ENCODE measurements around the gene SHC1. TPM values are rescaled to one million over a fixed set of nuclear protein-coding genes. Genes with fewer than 3 reads are reported as not detected.

The SHC1 gene
- polyA plus RNA-seq, 3 donors, result 49.1 to 197 (median 110) TPM

DNA sequence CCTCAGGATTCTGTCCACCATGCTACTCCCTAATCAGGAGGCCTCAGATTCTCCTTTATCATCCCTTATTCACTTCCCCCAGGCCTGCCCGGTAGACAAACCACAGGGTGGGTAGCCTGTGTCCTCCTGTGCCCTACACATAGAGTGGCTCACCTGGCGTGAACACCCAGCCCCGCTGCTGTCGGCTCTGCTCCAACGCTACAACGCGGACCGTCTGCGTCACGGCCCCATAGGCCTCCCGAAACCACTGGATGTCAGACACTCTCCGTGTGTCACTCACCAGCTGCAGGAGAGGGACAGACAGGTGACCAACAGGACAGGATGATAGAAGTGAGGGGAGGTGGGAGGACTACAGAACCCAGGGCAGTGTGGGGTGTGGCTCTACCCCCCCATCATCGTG is 44.3 kb downstream of the SHC1 start:
- 75 to 92% (median 80%) methylated on average over 13 of the region's 13 CpGs for WGBS, 3 donors
- no peak overlapping the region for H3K27ac ChIP-seq (ENCODE audit: low read depth, low read length)

GRCh38 chr1:154925335-154926170 is 45.0 kb downstream of the SHC1 start:
- 77 to 94% (median 82%) methylated on average over 3 of the region's 3 CpGs for whole genome bisulfite sequencing, 3 donors
- H3K27ac ChIP-seq (ENCODE audit: low read depth, low read length), result no peak overlapping the region

DNA sequence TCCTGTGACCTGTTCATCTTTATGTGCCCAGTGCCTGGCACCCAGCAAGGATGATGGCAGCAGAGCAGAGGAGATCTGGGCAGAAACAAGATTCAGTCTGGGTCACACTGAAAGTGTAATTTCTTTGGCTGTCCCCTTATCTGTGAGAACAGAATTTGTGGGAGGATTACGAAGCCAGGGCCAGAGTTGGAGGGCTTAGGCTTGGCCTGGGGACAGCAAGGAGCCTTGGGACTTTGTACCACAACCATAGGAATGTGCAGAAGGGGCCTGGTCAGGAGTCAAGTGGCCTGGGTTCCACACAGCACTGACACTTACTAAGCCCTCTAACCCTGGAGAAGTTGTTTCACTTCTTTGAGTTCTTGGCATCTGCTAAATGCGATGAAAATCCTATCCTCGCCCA is 46.9 kb downstream of the SHC1 start:
- no peak overlapping the region for H3K27ac ChIP-seq (ENCODE audit: low read depth, low read length)
- WGBS, 3 donors, result 91 to 95% (median 92%) methylated on average over 3 of the region's 3 CpGs

DNA sequence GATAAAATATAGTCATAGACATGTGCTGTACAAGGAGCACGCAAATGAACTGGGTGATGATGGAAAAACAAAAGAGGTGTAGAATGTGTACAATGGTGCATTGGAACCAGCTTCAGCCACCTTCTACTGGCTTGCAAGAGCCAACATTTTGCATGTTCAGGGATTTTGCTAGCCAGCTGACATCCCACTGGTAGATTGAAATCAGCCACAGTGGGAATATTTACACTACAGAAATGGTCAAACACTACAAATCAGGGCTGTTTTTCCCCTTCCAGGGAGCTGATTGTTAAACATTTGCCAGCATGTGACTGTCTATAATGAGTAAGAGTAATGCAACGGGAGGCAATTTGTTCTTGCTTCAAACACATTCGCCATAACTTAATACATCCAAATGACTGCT is 57.3 kb downstream of the SHC1 start:
- no peak overlapping the region for H3K27ac ChIP-seq (ENCODE audit: low read depth, low read length)
- WGBS, 3 donors, result 83 to 92% (median 91%) methylated on average over 3 of the region's 3 CpGs

GRCh38 chr1:154912755-154913154 is 57.8 kb downstream of the SHC1 start:
- H3K27ac ChIP-seq (ENCODE audit: low read depth, low read length), result no peak overlapping the region
- 79 to 89% (median 85%) methylated on average over 2 of the region's 2 CpGs for WGBS, 3 donors

Other genes starting within 250 kb of the SHC1 start
- under 1 TPM; 0.14 to 0.67 (median 0.40) TPM for gene KCNN3, start 100.5 kb downstream of the SHC1 start, polyA plus RNA-seq
- 10 to 100 TPM; 30.1 to 49.0 (median 37.7) TPM for gene PMVK, start 34.0 kb downstream of the SHC1 start, polyA plus RNA-seq
- 10 to 100 TPM; 35.1 to 53.5 (median 38.6) TPM for gene PBXIP1, start 14.6 kb downstream of the SHC1 start, polyA plus RNA-seq
- gene PYGO2, start 9.0 kb downstream of the SHC1 start, polyA plus RNA-seq, result 10 to 100 TPM in 2 of 3 donors, 1 to 10 TPM in 1; 9.1 to 13.9 (median 13.4) TPM
- 10 to 100 TPM; 23.6 to 88.9 (median 76.3) TPM for gene CKS1B, start 3.9 kb upstream of the SHC1 start, polyA plus RNA-seq
- gene FLAD1, start 12.6 kb upstream of the SHC1 start, polyA plus RNA-seq, result 10 to 100 TPM; 15.3 to 37.9 (median 21.7) TPM
- gene LENEP, start 22.8 kb upstream of the SHC1 start, polyA plus RNA-seq, result not detected
- gene ZBTB7B, start 32.1 kb upstream of the SHC1 start, polyA plus RNA-seq, result 10 to 100 TPM; 30.4 to 55.4 (median 35.7) TPM
- under 1 TPM; 0.48 to 0.86 (median 0.67) TPM for gene DCST2, start 63.0 kb upstream of the SHC1 start, polyA plus RNA-seq
- gene DCST1, start 63.1 kb upstream of the SHC1 start, polyA plus RNA-seq, result not detected
- gene ADAM15, start 80.6 kb upstream of the SHC1 start, polyA plus RNA-seq, result 100 to 1,000 TPM in 2 of 3 donors, 10 to 100 TPM in 1; 47.1 to 217 (median 169) TPM
- gene EFNA4, start 93.0 kb upstream of the SHC1 start, polyA plus RNA-seq, result 1 to 10 TPM; 1.7 to 7.1 (median 4.6) TPM
- gene EFNA3, start 108.1 kb upstream of the SHC1 start, polyA plus RNA-seq, result 1 to 10 TPM in 1 of 3 donors, under 1 TPM in 2; 0.56 to 1.3 (median 0.67) TPM
- 10 to 100 TPM; 30.3 to 56.9 (median 32.9) TPM for gene EFNA1, start 157.1 kb upstream of the SHC1 start, polyA plus RNA-seq
- gene SLC50A1, start 165.1 kb upstream of the SHC1 start, polyA plus RNA-seq, result 10 to 100 TPM; 33.4 to 39.4 (median 36.7) TPM
- gene DPM3, start 169.8 kb upstream of the SHC1 start, polyA plus RNA-seq, result 100 to 1,000 TPM; 177 to 203 (median 201) TPM
- gene KRTCAP2, start 202.6 kb upstream of the SHC1 start, polyA plus RNA-seq, result 100 to 1,000 TPM; 176 to 267 (median 201) TPM
- under 1 TPM; 0.16 to 0.45 (median 0.33) TPM for gene TRIM46, start 203.1 kb upstream of the SHC1 start, polyA plus RNA-seq
- 10 to 100 TPM; 12.0 to 31.5 (median 13.7) TPM for gene THBS3, start 237.2 kb upstream of the SHC1 start, polyA plus RNA-seq
- gene MTX1, start 237.9 kb upstream of the SHC1 start, polyA plus RNA-seq, result 10 to 100 TPM; 32.4 to 67.6 (median 47.1) TPM